ENCODE data around the gene SMPD3. TPM values are rescaled to one million over a fixed set of nuclear protein-coding genes. Genes with fewer than 3 reads are reported as not detected.

Gene SMPD3
- total and polyA plus RNA-seq, 9 of the 15 experiments (the other 6 are each of a cell fraction or from before 2014, with no cell fraction given) = 0.03 to 1.2 (median 0.18) TPM

GRCh38 chr16:68478526-68479250 lies 30.4 kb upstream of the SMPD3 start (continued):
- TF ChIP-seq CREB3 (tag; conservative IDR thresholded peaks at IDR 0.05; ENCODE audit: low read depth) = no peak
- no peak for TF ChIP-seq CBX8 (IDR thresholded peaks at IDR 0.05; ENCODE audit: borderline replicate concordance, extremely low read depth, low read depth, low read length, poor library complexity, severe bottlenecking)
- TF ChIP-seq MBD1 (CRISPR knock-in tag; IDR thresholded peaks at IDR 0.05) = no peak
- TF ChIP-seq MCM2 (IDR thresholded peaks at IDR 0.05; ENCODE audit: low read depth) = no peak
- TF ChIP-seq JUN (IDR thresholded peaks at IDR 0.05; ENCODE audit: borderline replicate concordance, low read depth, low read length) = no peak
- no peak for TF ChIP-seq JUN (CRISPR knock-in tag; IDR thresholded peaks at IDR 0.05; ENCODE audit: borderline replicate concordance)
- no peak for TF ChIP-seq SMC3 (conservative IDR thresholded peaks at IDR 0.05; ENCODE audit: insufficient read depth, low read depth, low read length)
- TF ChIP-seq TFAM (CRISPR knock-in tag; conservative IDR thresholded peaks at IDR 0.05) = no peak
- TF ChIP-seq ERF (CRISPR knock-in tag; IDR thresholded peaks at IDR 0.05) = no peak
- TF ChIP-seq KLF10 (CRISPR knock-in tag; IDR thresholded peaks at IDR 0.05) = no peak
